Measurements from ENCODE around the gene HES7. TPM values are rescaled to one million over a fixed set of nuclear protein-coding genes. Genes with fewer than 3 reads are reported as not detected.

The HES7 gene
- total and polyA plus RNA-seq, 9 of the 15 experiments (the other 6 are each of a cell fraction or from before 2014, with no cell fraction given): 0.03 to 1.7 (median 0.14) TPM; not detected in 1

DNA sequence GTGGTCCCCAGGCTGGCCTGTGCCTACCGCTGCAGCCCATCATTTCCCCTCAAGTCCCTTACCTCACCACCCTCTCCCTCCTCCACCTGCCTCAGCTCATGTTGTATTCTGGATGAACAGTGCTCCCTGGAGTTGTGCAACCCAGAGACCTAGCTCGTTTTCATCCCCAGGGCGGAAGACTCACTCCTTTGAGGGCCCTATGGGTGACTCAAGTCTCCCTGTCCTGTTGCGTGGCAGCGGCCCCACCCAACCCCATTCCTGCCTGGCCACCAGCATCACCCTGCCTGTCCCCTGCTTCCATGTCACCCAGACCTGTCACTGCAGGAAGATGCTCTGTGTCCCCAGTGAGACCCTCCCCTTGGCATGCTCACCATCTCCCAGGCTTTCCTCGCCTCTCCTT, 39.7 kb downstream of the HES7 start:
- 44% methylated on average over 4 of the region's 6 CpGs for WGBS (ENCODE audit: insufficient coverage, low coverage, missing lambda C conversion rate)
- H3K27me3 ChIP-seq (ENCODE audit: control insufficient read depth in 2 of 2, insufficient read depth in 2 of 2, low read length in 2 of 2): peaks cover 0 to 8% of the 10 kb centered on the region in 2 experiments; a peak in 2 of 5 replicates
- no peak for TF ChIP-seq FOXP1 (CRISPR knock-in tag; IDR thresholded peaks at IDR 0.05)
- TF ChIP-seq SPI1 (IDR thresholded peaks at IDR 0.05; ENCODE audit: borderline replicate concordance, low read depth, low read length): no peak
- TF ChIP-seq, protein P1, sequence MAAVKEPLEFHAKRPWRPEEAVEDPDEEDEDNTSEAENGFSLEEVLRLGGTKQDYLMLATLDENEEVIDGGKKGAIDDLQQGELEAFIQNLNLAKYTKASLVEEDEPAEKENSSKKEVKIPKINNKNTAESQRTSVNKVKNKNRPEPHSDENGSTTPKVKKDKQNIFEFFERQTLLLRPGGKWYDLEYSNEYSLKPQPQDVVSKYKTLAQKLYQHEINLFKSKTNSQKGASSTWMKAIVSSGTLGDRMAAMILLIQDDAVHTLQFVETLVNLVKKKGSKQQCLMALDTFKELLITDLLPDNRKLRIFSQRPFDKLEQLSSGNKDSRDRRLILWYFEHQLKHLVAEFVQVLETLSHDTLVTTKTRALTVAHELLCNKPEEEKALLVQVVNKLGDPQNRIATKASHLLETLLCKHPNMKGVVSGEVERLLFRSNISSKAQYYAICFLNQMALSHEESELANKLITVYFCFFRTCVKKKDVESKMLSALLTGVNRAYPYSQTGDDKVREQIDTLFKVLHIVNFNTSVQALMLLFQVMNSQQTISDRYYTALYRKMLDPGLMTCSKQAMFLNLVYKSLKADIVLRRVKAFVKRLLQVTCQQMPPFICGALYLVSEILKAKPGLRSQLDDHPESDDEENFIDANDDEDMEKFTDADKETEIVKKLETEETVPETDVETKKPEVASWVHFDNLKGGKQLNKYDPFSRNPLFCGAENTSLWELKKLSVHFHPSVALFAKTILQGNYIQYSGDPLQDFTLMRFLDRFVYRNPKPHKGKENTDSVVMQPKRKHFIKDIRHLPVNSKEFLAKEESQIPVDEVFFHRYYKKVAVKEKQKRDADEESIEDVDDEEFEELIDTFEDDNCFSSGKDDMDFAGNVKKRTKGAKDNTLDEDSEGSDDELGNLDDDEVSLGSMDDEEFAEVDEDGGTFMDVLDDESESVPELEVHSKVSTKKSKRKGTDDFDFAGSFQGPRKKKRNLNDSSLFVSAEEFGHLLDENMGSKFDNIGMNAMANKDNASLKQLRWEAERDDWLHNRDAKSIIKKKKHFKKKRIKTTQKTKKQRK (IDR thresholded peaks at IDR 0.05; ENCODE audit: borderline replicate concordance, low read depth, low read length): no peak
- no peak for TF ChIP-seq ETV6 (IDR thresholded peaks at IDR 0.05; ENCODE audit: borderline replicate concordance in 1 of 2, low read depth in 2 of 2, low read length in 1 of 2)
- TF ChIP-seq ETV6 (CRISPR knock-in tag; IDR thresholded peaks at IDR 0.05; ENCODE audit: borderline replicate concordance): no peak
- TF ChIP-seq, protein P2, sequence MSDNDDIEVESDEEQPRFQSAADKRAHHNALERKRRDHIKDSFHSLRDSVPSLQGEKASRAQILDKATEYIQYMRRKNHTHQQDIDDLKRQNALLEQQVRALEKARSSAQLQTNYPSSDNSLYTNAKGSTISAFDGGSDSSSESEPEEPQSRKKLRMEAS (CRISPR knock-in tag; IDR thresholded peaks at IDR 0.05): no peak
- TF ChIP-seq NFE2L1 (tag; IDR thresholded peaks at IDR 0.05; ENCODE audit: borderline replicate concordance, low read depth): no peak
- TF ChIP-seq MYC (IDR thresholded peaks at IDR 0.05; ENCODE audit: low read depth, low read length): no peak
- TF ChIP-seq MYC (CRISPR knock-in tag; IDR thresholded peaks at IDR 0.05; ENCODE audit: borderline replicate concordance, low read depth): no peak
- no peak for TF ChIP-seq ZKSCAN8 (CRISPR knock-in tag; IDR thresholded peaks at IDR 0.05)
- TF ChIP-seq SMARCC2 (IDR thresholded peaks at IDR 0.05; ENCODE audit: low read depth): no peak
- TF ChIP-seq SAFB2 (IDR thresholded peaks at IDR 0.05; ENCODE audit: borderline replicate concordance, low read depth, low read length, severe bottlenecking): no peak
- TF ChIP-seq, protein P3, sequence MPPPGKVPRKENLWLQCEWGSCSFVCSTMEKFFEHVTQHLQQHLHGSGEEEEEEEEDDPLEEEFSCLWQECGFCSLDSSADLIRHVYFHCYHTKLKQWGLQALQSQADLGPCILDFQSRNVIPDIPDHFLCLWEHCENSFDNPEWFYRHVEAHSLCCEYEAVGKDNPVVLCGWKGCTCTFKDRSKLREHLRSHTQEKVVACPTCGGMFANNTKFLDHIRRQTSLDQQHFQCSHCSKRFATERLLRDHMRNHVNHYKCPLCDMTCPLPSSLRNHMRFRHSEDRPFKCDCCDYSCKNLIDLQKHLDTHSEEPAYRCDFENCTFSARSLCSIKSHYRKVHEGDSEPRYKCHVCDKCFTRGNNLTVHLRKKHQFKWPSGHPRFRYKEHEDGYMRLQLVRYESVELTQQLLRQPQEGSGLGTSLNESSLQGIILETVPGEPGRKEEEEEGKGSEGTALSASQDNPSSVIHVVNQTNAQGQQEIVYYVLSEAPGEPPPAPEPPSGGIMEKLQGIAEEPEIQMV (tag; conservative IDR thresholded peaks at IDR 0.05; ENCODE audit: low read depth): no peak
- TF ChIP-seq, protein P4, sequence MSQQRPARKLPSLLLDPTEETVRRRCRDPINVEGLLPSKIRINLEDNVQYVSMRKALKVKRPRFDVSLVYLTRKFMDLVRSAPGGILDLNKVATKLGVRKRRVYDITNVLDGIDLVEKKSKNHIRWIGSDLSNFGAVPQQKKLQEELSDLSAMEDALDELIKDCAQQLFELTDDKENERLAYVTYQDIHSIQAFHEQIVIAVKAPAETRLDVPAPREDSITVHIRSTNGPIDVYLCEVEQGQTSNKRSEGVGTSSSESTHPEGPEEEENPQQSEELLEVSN (IDR thresholded peaks at IDR 0.05; ENCODE audit: borderline replicate concordance in 1 of 2, extremely low read depth in 1 of 2, insufficient read depth in 1 of 2, insufficient read length in 1 of 2, low read depth in 1 of 2, low read length in 1 of 2, poor library complexity in 1 of 2, severe bottlenecking in 1 of 2): no peak
- no peak for TF ChIP-seq RBM25 (IDR thresholded peaks at IDR 0.05; ENCODE audit: low read depth, low read length, severe bottlenecking)

More for the DNA sequence above, 39.7 kb downstream of the HES7 start:
- no peak overlapping the region for H3K27ac ChIP-seq (ENCODE audit: extremely low read depth, low read depth, low read length)
- H3K79me2 ChIP-seq (ENCODE audit: control insufficient read depth, insufficient read depth, low read length): no peaks in the 10 kb centered on the region
- FAIRE-seq (no peak), ATAC-seq (no peak), DNase-seq (ENCODE audit: extremely low read depth in 1 of 4, low spot score in 3 of 4) (no peak)
- no peaks in the 10 kb centered on the region for H4K20me1 ChIP-seq (replicated peaks; ENCODE audit: control insufficient read depth, insufficient read depth, low read length)
- no peak overlapping the region for H3K9ac ChIP-seq (ENCODE audit: insufficient read depth in 1 of 2, low read depth in 2 of 2, low read length in 2 of 2)
- no peaks in the 10 kb centered on the region for H3K36me3 ChIP-seq (ENCODE audit: control insufficient read depth, insufficient read depth, low read length)
- peaks cover 10 to 25% of the 10 kb centered on the region in 2 experiments; a peak in 4 of 5 replicates for H3K4me1 ChIP-seq (replicated peaks in 1 of 2; ENCODE audit: control insufficient read depth in 2 of 2, insufficient read depth in 2 of 2, low read length in 2 of 2)
- no peak overlapping the region for H3K4me3 ChIP-seq
- H3K9me3 ChIP-seq (replicated peaks; ENCODE audit: control insufficient read depth, insufficient read depth, low read depth, low read length): no peaks in the 10 kb centered on the region
- in situ Hi-C loops (cut with MboI) (no loop called here), intact Hi-C loops (cut with micrococcal nuclease) (no loop called here)
- H3K9me1 ChIP-seq (ENCODE audit: control insufficient read depth, insufficient read depth, low read length): no peaks in the 10 kb centered on the region
- no peak overlapping the region for H2AFZ ChIP-seq (ENCODE audit: low read depth, low read length)
- no peak overlapping the region for H3K4me2 ChIP-seq (ENCODE audit: insufficient read depth, low read length)
- no TSS peak for BruUV-seq (replicated peaks)
- ChIA-PET CTCF (ENCODE audit: low intra/inter-chr PET ratio) (interaction anchor here (0.7 kb wide), 1 partner anchor 702 kb away, joined by 3 read pairs; no protein-coding TSS in a partner anchor), POLR2A (interaction anchor here (0.6 to 0.7 kb wide), 2 partner anchors 26 to 157 kb away, joined by 3 to 4 read pairs; no protein-coding TSS in a partner anchor)

Data from K562 (cell line).